ENCODE results near the gene PRKCZ. TPM values are rescaled to one million over a fixed set of nuclear protein-coding genes. Genes with fewer than 3 reads are reported as not detected.
A peak's percentile ranks its signal among the peaks of the same experiment; 100 is the strongest.

Gene PRKCZ
- total and polyA plus RNA-seq, 9 of the 15 experiments (the other 6 are each of a cell fraction or from before 2014, with no cell fraction given): 0.07 to 3.1 (median 1.3) TPM

GRCh38 chr1:2227346-2228156 lies 177.3 kb downstream of the PRKCZ start (continued):
- TF ChIP-seq ZNF280A (IDR thresholded peaks at IDR 0.05; ENCODE audit: low read depth, partially characterized antibody) (no peak), NRF1 (conservative IDR thresholded peaks at IDR 0.05 in 1 of 2, IDR thresholded peaks at IDR 0.05 in 1 of 2) (peak in 1 of 2 experiments; percentile 38; a peak in 2 of 4 replicates), NR3C1 (CRISPR knock-in tag; IDR thresholded peaks at IDR 0.05) (no peak), LEF1 (IDR thresholded peaks at IDR 0.05) (no peak), HSF4 (CRISPR knock-in tag; IDR thresholded peaks at IDR 0.05; ENCODE audit: borderline replicate concordance) (no peak), E2F3 (CRISPR knock-in tag; IDR thresholded peaks at IDR 0.05) (no peak), NUFIP1 (IDR thresholded peaks at IDR 0.05; ENCODE audit: partially characterized antibody) (no peak), NR0B1 (IDR thresholded peaks at IDR 0.05; ENCODE audit: partially characterized antibody) (no peak), HDAC2 (IDR thresholded peaks at IDR 0.05) (no peak), XRCC5 (IDR thresholded peaks at IDR 0.05; ENCODE audit: low read depth, low read length) (no peak), ZBTB5 (IDR thresholded peaks at IDR 0.05) (no peak), CBX5 (IDR thresholded peaks at IDR 0.05; ENCODE audit: borderline replicate concordance, low read depth) (no peak), TSHZ1 (CRISPR knock-in tag; IDR thresholded peaks at IDR 0.05) (no peak), BRF1 (IDR thresholded peaks at IDR 0.05; ENCODE audit: borderline replicate concordance, extremely low read depth, insufficient read length) (no peak), ZNF12 (CRISPR knock-in tag; IDR thresholded peaks at IDR 0.05) (0 out of 2 replicates have a peak, but pooled peaks have one; percentile 43), FOXP1 (CRISPR knock-in tag; IDR thresholded peaks at IDR 0.05) (no peak), KAT8 (IDR thresholded peaks at IDR 0.05; ENCODE audit: low read depth) (no peak)
